Measurements from ENCODE around the gene SRGAP3. TPM values are rescaled to one million over a fixed set of nuclear protein-coding genes. Genes with fewer than 3 reads are reported as not detected.

The SRGAP3 gene
- polyA plus RNA-seq, 3 donors: 13.3 to 15.8 (median 15.4) TPM

DNA sequence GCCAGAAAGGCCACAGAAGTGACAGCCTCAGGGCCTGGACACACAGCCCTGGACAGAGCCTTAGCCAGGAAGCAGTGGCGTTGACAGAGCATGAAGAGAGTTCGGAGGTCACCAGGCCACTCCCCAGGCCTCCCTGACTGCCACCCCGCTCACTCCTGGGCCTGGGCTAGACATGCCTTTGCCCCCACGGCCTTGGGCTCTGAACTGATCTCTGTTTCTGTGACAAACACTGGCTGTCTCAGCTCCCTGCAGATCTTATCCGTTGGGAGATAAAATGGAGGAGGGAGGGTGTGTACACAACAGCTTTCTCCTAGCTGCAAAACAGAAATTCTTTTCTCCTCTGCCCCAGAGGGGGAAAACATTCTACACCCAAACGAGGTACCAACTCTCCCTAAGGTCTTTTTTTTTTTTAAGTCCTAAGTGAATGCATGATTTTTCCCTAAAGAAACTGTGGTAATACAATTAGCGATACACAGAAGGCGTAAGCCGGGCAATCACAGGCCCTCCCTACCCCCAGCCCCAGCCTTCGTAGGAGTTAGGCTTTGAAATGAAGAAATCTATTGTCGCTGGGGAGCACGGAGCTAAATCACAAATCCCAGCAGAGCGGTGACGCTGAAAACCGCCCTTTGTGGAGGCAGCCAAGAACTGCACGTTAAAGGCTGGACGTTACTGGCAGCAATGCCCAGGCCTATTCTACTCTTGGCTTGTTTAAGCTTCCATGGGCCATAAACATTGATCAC lies 45.0 kb downstream of the SRGAP3 start:
- DNase-seq (ENCODE audit: low read depth in 3 of 3, low spot score in 2 of 3): no peak

DNA sequence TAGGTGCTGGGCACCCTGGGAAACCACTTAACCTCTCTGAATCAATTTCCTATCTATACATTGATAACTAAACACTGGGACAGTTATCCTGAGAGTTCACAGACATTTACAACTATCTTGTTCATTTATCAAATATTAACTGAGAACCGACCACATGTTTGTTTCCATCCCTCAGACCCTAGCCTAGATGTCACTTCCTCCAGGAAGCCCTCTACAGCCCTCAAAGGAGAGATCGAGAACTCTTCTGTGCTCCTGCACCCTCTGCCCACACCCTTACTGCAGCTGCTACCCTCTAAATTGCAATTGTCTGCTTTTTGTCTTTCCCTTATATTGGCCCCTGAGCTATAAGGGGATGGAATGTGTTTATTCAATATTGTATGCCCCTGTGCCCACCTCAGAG lies 46.1 kb downstream of the SRGAP3 start:
- no peak for DNase-seq (ENCODE audit: low read depth in 3 of 3, low spot score in 2 of 3)

DNA sequence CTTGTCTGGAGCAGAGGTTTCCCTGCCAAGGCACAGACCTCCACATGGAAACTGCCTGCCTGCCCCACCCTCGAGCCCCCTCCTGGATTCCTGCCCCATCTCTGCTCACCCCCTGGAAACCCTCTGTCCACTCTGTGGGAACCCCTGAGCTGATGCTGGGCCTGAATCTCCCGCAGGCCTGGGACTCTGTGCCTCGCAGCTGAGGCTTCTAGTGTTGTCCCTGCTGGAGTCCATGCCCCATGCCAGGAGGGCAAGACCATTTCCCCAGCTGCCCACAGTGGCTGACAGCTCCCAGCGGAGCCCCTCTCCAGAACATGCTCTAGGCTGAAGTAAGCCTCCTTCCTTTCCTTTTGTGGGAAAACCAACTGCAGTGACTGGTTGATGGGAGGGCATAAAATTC lies 46.9 kb downstream of the SRGAP3 start:
- no peak for DNase-seq (ENCODE audit: low read depth in 3 of 3, low spot score in 2 of 3)

GRCh38 chr3:9201955-9202354 lies 47.5 kb downstream of the SRGAP3 start:
- no peak for DNase-seq (ENCODE audit: low read depth in 3 of 3, low spot score in 2 of 3)

- DNase-seq (ENCODE audit: low read depth in 3 of 3, low spot score in 2 of 3): no peak
These were observed 48.2 kb downstream of the SRGAP3 start for GRCh38 chr3:9201266-9201665.

- no peak for DNase-seq (ENCODE audit: low read depth in 3 of 3, low spot score in 2 of 3)
These were observed 49.7 kb downstream of the SRGAP3 start for GRCh38 chr3:9199775-9200174.

DNA sequence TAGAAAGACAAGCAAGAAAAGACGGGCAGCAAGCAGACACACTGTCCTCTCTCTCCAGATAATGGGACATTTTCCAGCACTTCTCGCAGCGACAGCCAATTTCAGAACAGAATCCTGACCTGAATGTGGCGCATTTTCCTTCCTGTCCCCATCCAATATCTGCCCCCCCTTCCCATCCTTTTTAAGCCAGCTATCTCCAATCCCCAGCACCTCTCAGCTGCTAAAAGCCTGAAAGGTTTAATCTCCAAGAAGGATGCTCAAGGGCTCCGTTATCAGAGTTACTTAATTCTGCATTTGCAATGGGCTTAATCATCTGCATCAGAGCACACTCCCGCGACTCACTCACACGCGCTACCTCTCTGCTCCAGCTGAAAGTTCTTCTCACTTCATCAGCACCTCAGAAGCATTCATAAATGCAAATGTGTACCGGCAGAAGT lies 50.5 kb downstream of the SRGAP3 start:
- no peak for DNase-seq (ENCODE audit: low read depth in 3 of 3, low spot score in 2 of 3)

- no peak for DNase-seq (ENCODE audit: low read depth in 3 of 3, low spot score in 2 of 3)
These were observed 51.2 kb downstream of the SRGAP3 start for GRCh38 chr3:9198261-9198660.

DNA sequence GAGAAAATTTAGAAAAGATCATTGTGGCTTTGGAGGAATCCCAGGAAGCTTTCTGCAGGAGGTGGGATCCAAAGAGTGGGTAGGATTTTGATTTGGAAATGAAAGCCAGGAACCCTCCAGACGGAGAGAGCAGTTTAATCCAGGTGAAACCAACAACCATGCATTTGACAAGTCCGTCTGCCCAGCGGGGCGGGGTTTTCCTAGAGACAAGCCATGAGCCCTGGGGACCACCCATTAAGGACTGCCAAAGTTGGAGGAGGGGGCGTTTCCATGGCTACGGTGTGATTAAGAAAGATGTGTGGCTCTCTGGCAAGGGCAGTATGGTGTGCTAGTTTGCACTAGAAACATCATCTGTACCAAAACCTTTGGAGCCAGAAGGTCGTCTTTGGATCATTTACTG lies 53.4 kb downstream of the SRGAP3 start:
- DNase-seq (ENCODE audit: low read depth in 3 of 3, low spot score in 2 of 3): no peak

GRCh38 chr3:9195390-9195789 lies 54.1 kb downstream of the SRGAP3 start:
- DNase-seq (ENCODE audit: low read depth in 3 of 3, low spot score in 2 of 3): no peak

- no peak for DNase-seq (ENCODE audit: low read depth in 3 of 3, low spot score in 2 of 3)
These were observed 54.8 kb downstream of the SRGAP3 start for GRCh38 chr3:9194509-9195184.

- no peak for DNase-seq (ENCODE audit: low read depth in 3 of 3, low spot score in 2 of 3)
These were observed 55.7 kb downstream of the SRGAP3 start for GRCh38 chr3:9193633-9194195.

GRCh38 chr3:9193211-9193610 lies 56.2 kb downstream of the SRGAP3 start:
- no peak for DNase-seq (ENCODE audit: low read depth in 3 of 3, low spot score in 2 of 3)

GRCh38 chr3:9192248-9193025 lies 57.0 kb downstream of the SRGAP3 start:
- DNase-seq (ENCODE audit: low read depth in 3 of 3, low spot score in 2 of 3): no peak

GRCh38 chr3:9190276-9190675 lies 59.2 kb downstream of the SRGAP3 start:
- DNase-seq (ENCODE audit: low read depth in 3 of 3, low spot score in 2 of 3): no peak

DNA sequence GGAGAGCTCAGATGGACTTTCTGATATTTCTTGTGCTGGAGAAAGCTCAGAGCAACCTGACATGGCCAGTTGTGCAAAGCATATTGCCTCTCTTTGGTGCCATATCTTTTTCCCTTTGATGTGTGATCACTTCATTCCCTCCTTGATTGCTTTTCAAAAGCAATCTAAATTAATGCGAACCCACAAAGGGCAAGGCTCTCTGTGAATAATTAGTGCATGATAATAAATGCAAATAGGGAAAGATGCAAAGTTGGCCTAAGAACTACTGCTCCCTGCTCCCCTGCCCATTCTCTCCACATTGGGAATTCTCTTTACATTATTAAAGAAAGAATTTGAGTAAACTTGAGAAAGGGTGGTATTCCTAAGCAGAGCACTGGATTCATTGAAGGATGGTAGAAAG lies 60.9 kb downstream of the SRGAP3 start:
- no peak for DNase-seq (ENCODE audit: low read depth in 3 of 3, low spot score in 2 of 3)

DNA sequence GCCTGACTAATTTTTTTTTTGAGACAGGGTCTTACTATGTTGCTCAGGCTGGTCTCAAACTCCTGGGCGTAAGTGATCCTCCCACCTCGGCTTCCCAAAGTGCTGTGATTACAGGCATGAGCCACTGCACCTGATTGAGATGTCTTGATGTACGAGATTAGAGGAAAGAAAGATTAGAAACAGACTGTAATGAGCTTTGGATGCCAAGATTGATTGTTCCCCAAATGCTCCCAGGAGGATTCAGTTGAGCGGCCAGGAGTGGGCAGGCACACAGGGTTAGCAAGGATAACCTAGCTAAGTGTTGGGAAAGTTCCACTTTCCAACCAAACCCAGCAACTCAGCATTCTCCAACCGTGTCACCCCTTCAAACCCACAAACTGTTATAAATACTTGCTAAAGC lies 63.7 kb downstream of the SRGAP3 start:
- no peak for DNase-seq (ENCODE audit: low read depth in 3 of 3, low spot score in 2 of 3)

DNA sequence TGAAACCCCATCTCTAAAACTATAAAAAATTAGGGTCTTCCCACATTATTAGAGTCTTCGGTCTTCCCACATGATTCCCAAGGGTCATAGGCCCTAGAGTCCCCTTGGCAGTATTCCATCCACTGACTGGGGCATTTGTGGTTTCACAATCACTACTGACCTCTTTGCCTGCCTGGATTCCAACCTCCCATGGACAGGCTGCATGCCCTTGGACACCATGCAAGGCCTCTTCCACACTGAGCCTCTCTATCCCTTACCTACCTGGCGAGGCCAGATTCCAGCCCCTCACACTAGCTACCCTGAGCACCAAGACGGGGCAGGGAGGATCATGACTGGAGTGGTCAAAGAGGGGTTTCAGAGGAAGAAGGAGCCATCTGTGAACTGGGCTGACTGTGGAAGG lies 64.4 kb downstream of the SRGAP3 start:
- DNase-seq (ENCODE audit: low read depth in 3 of 3, low spot score in 2 of 3): no peak

GRCh38 chr3:9184461-9184835 lies 65.0 kb downstream of the SRGAP3 start:
- no peak for DNase-seq (ENCODE audit: low read depth in 3 of 3, low spot score in 2 of 3)

GRCh38 chr3:9183811-9184460 lies 65.5 kb downstream of the SRGAP3 start:
- peak in 1 of 3 donors; percentile 44 for DNase-seq (ENCODE audit: low read depth in 3 of 3, low spot score in 2 of 3)

DNA sequence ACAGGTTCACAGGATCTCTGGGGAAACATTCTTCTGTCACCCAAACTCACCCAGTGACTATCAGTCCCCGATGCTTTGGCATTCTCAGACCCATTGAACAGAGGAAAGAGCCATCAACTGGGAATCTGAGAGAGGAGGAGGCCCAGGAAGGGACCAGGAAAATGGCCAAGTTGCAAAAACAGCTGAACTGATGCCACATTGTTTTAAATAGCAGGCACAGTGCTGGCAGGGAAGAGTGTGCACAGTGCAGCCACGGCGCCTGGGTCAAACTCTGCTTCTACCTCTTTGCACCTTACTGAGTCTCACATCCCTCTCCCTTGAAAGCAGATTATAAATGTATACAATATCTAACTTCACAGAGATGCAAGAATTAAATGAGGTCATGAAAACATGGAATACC lies 66.4 kb downstream of the SRGAP3 start:
- DNase-seq (ENCODE audit: low read depth in 3 of 3, low spot score in 2 of 3): no peak

Measured in right renal cortex interstitium (tissue), 3 donors.